Peyer's patch (tissue), 4 donors: ENCODE results near the gene SLN.

Source experiments
- CTCF ChIP-seq, 6 experiments: fragments of 450-650 bp in 4 of 6; fragments of 200-600 bp in 2 of 6; sonication (generic) in 1 of 6; IDR thresholded peaks; one replicate each; pipeline ENCODE4 v1.5.1; 2017 to 2019; ENCODE audit warnings: antibody characterized with exemption in 6 of 6, mild to moderate bottlenecking in 3 of 6, moderate library complexity in 1 of 6
- POLR2A ChIP-seq, 2 donors: fragments of 450-650 bp; IDR thresholded peaks; one replicate each; pipeline ENCODE4 v1.5.1; 2017; ENCODE audit warnings: antibody characterized with exemption in 2 of 2, mild to moderate bottlenecking in 2 of 2, moderate library complexity in 2 of 2

- TF ChIP-seq CTCF (IDR thresholded peaks at IDR 0.05), result no peak
- TF ChIP-seq POLR2A (IDR thresholded peaks at IDR 0.05), result no peak
Observed at GRCh38 chr11:107752508-107752907, 40.7 kb upstream of the SLN start.
